DMS79 (cell line): Measurements from ENCODE around the gene DCUN1D2.

Experiments used
- DNase-seq: peaks from one replicate; lab custom pipeline; 2025; lab: John Stamatoyannopoulos, UW

DCUN1D2 gene

DNA sequence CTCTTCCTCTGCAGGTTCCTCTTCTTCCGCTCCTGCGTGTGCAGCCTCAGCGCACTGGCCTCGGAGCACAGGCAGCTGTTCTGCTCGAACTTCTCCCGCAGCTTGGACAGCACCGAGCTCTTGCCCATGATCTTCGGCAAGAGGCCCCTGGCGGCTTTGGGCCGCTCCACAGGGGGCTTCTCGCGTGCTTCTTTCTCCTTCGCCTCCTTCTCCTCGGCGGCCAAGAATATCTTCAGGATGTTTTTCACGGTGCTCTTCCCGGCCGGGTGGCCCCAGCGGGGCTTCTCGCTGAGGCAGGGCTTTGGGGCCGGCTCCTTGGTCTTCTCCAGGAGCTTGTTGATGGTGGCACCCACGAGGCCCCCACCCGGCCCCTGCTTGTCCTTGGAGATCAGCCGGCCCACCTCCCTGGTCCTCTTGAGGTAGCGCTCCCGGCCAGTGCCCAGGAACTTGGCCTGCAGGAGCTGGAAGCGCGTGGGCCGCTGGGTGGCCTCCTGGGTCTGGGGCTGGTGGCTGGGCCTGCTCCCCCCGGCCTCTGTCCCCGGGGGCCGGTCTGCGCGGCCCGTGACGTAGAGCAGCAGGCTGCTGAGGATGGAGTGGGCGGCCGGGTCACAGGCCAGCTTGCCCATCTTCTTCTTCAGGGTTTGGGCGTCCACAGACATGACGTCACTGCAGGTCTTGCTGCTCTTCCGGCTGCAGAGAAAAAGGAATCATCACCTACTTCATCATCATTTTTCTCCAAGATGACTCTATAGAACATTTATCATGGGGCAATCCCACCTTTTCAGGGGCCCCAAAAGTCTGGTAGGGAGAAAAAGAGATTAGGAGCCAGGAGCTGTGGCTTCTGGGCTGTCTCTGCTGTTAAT lies 82.7 kb downstream of the DCUN1D2 start:
- DNase-seq = no peak

DNA sequence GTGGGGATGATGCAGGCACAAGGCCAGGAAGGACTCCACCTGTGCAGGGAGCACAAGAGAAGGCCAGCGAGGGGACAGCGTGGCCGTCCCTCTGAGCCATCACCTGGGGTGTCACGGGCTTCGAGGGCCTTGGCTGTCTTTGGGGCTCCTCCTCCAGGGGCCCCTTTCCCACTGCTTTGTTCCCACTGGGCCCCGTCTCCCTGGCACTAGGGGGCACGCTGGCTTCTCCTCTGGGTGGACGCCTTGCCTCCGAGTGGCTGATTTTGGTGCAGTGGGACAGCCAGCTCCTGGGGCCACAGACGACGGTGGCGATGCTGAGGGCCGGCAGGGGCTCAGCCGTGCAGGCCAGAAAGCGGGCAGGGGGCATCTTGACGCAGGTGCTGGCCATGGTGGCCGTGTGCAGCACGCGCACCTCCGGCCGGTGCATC lies 83.4 kb downstream of the DCUN1D2 start:
- no peak for DNase-seq

- no peak for DNase-seq
Measured at GRCh38 chr13:113406321-113407102, 84.0 kb downstream of the DCUN1D2 start.
